GM21447 (cell line): ENCODE measurements around the gene PRSS33.

Experiments used
- ATAC-seq: cut with Tn5 transposase; IDR thresholded peaks from one replicate; pipeline ENCODE4 v1.9.1; 2021; ENCODE audit not compliant: unreplicated experiment

PRSS33 gene

DNA sequence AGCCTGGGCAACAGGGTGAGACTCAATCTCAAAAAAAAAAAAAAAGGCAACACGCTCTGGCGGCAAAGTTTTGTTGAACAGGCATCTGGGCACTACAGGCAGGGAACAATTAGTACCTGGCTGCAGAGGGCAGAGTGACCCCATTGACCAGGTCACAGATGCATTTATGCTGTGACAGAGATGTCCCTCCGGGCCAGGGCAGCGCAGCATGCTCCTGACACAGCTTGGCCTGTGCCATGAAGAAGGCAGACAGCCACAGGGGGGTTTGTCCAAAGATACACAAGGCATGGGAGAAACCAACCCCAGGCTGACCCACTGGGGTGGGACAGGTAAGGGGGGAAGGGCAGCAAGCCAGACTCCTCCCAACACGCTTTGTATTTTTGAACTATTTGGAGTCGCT lies 42.6 kb downstream of the PRSS33 start:
- ATAC-seq, result no peak

DNA sequence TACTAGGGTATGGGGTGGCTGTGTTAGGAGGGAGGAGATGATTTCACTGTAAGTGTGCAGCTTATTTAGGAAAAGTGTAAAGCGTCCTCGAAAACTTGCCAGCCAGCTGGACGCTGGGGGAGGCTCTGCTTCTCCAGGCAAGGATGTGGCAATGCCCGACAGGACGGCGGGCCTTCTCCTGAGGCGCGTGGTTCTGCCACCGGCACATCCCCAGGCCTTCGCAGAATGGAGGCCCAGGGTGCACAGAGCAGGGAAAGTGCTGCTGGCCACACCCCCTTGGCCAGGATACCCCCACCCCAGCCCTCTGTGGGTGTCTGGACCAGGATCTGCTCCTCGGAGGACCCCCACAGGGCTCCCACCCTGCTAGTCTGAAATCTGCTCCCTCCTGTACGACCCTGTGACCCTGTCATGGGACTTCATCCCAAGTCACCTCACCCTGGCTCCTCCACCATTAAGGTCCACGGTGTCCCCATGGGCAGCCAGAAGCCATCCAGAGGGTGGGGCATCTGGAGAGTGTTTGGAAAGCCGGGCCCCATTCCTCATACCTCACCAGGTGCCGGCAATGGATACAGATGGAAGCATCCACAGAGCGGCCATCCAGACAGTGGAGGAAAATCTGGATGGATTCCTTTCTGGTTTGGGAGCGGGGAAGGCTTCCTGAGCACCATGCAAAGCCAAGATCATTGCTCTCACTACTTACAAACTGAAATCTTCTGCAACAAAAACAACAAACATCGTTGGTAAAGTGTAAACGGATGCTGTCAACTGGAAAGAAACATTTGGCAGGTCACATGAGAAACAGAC lies 44.2 kb downstream of the PRSS33 start:
- ATAC-seq, result no peak

DNA sequence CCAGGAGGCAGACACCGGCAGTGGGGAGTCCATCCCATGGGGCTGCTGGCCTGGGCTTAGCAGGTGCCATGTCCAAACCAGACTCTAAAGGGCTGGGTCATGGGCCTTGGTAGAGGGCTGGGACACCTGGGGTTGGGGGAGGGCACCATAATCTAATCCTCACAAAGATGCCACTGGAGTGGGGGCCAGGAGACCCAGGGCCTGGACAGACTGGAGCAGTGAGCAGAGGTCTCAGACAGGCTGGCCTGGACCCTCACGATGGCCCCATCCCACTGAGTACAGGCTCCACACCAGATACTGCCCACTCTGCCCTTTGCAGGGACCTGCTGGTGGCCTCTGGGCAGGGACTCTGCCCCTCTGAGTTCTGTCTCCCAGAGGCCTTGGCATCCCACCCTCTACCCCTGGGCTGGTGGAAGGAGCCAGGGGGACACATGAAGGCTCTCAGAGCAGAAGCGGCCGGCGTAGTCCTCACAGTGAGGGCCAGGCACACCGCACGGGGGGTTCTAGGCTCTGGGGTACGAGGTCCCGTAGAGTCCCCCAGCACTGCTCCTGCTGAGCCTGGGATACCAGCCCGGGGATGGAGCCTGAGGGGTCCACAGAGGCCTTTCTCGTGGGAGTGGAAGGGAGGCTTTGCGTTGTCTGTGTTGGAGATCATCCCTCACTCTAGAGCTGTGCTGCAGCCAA lies 44.9 kb downstream of the PRSS33 start:
- no peak for ATAC-seq

GRCh38 chr16:2741168-2741567 lies 46.2 kb downstream of the PRSS33 start:
- ATAC-seq, result no peak

- ATAC-seq, result no peak
Observed at GRCh38 chr16:2740476-2740875, 46.9 kb downstream of the PRSS33 start.

GRCh38 chr16:2739625-2740430 lies 47.5 kb downstream of the PRSS33 start:
- no peak for ATAC-seq

DNA sequence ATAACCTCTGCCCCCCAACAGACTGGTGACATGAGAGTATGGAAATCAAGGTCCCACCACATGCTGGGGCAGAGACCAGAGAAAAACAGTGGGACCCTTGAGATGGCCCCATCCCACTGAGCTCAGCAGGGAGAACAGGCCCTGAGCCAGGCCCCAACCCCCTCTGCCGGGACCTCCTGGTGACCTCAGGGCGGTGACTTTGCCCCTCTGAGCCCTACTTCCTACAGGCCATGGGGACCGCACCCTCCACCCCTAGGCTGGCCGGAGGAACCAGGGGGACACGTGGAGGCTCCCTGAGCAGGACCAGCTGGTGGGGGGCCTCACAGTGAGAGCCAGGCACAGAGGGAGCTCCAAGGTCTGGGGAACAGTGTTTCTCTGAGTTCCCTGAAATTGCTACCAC lies 48.7 kb downstream of the PRSS33 start:
- no peak for ATAC-seq

- ATAC-seq, result no peak
Observed at GRCh38 chr16:2737895-2738418, 49.4 kb downstream of the PRSS33 start.

DNA sequence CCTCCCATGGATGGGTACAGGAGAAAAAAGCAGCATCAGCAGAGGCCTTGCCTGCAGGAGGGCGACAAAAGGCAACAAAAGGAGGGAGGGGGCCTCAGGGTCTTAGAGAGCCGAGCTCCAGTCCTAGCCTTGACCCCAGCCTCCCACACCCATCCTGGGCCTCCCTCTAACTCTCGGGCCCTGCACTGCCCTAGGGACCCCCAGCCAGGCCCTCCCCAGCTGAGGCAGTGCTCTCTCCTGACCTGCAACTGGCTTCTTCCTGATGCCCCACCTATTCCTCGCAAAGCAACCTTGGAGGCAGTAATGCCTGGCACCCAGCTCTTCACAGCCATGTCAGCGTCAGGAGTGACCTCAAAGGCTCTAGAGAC lies 50.1 kb downstream of the PRSS33 start:
- ATAC-seq, result no peak

GRCh38 chr16:2736476-2737237 lies 50.7 kb downstream of the PRSS33 start:
- ATAC-seq, result no peak

DNA sequence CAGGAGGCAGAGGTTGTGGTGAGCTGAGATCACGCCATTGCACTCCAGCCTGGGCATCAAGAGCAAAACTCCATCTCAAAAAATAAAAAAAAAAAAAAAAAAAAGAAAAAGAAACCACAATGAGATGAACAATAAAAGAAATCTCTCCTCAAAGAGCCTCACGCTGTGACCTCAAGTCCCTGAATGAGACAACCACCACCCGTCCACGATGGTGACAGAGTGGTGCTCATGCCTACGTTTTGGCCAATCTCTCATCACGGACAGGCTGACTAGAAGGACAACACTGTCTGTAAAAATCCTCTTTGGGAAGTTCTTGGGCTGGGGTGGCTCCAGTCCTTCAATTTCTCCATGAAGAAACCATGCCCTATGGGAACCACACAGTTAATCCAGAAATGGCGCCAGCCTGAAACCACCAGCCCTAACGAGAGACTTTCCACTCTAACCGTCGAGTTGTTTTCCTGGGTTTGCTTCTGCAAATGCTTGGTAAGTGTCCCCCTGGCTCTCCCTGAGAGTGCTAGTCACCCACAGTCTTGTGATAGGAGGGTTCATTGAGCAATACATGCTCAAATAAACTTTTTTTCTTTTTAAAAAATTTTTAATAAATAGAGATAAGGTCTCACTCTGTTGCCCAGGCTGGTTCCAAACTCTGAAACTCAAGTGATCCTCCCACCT lies 52.4 kb downstream of the PRSS33 start:
- ATAC-seq, result no peak
